Fibroblast of skin of back (primary cell): Measurements from ENCODE around the gene TCF3.
"Not testable (repeated sequence)": the region's sequence is repeated elsewhere in the genome, so short reads cannot be mapped to it uniquely, and the experiment has no call there.

Experiments
- DNase-seq: peaks from one replicate; pipeline ENCODE4 v3.0.0-alpha.2; 2013

TCF3 gene

DNA sequence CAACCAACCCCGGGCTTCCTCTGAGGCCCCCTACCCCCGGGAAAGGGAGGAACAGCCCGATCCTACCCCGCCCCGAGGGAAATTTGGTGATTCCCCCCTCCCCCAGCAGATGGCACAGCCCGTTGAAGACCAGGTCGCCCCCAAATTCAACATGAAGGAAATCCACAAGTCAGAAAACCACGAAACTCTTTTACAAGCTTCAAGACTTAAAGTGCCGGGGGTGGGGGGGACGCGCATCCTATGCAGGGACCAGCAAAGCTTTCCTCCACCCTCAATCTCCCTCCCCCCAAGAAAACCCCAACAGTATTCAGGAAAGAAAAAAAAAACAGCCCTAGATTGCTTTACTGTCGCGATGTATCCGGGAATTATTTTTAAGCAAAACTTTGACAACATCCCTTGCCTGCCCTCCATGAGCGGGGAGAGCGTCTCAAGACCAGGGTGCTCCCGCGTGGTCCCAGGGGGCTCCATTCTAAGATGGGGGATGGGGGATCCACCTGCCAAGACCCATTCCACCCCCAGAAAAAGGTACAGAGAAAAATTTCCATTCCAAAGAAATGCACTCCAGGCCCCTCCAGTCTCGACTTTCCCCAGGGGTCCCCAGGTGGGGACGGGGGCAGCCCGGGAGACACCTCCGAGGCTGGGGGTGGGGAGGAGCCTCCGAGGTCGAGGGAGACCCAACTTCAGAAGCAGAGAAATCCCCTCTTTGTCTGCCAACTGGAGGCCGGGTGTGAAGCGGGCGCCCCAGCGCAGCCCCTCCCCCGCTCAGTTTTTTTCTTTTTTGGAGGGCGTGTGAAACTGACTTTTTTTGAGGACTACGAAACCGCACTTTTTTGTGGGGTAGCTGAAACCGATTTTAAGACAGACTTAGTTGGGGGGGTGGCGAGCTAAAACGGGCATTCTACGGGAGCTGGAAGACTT, 1.5 kb downstream of the TCF3 start:
- DNase-seq = no peak

- peak; percentile 72 for DNase-seq
Measured at GRCh38 chr19:1649706-1650649, 2.4 kb downstream of the TCF3 start.

GRCh38 chr19:1648920-1649541, 3.4 kb downstream of the TCF3 start:
- DNase-seq = no peak

DNA sequence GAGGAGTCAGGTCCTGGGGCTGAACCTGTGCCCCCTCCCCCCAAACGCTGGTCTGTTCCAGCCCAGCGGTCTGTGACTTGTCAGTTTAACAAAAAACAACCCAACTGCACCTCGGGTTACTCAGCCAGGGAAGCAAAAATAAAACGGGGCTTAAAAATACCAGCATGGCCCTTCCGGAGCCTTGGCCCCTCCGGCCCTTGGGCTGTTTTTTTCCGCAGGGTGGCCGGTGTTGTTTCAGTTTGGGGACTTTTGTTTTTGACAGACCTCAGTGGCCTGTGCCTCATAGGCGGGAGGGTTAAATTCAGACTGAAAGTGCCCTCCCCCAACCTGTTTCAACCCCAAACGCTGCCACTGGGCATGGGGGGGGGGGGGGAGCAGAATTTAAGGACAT, 4.0 kb downstream of the TCF3 start:
- no peak for DNase-seq

GRCh38 chr19:1647501-1648458, 4.6 kb downstream of the TCF3 start:
- no peak for DNase-seq

DNA sequence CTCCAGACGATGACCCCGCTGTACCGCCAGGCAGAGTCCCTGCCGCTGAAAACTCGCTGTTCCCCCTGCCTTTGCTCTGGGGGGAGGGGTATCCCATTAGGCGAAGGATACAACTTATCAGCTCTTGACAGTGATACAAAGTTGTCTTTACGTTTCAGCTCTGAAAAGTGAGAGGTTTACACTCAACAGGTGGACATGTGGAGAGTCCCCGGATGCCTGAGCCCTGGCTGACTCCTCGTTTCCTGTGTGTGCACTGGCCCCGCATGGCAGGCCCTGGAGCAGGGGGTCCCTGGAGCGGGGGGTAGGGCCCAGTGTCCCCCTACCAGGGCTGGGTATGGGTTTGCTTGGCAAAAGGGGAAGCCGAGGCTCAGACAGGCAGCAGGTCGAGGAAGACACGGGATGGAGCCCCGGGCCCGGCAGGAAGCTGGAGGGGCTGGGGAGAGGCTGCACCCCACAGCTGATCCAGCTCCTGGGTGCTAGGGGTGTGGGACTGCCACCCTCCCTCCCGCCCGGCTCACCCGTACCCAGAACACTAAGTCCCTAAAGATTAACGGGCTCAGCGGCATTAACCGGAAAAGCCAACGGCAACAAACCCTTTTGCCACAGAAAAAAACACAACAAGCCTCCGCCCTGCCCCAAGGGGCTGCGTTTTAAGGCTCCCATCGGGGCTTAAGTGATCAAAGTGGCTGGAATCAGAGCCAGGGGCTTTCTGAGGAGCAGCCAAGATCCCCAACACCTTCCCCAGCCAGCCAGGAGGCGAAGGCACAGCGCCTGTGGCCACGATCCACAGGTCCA, 5.6 kb downstream of the TCF3 start:
- no peak for DNase-seq

GRCh38 chr19:1646149-1646548, 6.3 kb downstream of the TCF3 start:
- no peak for DNase-seq

- no peak for DNase-seq
Measured at GRCh38 chr19:1645299-1645698, 7.1 kb downstream of the TCF3 start.

DNA sequence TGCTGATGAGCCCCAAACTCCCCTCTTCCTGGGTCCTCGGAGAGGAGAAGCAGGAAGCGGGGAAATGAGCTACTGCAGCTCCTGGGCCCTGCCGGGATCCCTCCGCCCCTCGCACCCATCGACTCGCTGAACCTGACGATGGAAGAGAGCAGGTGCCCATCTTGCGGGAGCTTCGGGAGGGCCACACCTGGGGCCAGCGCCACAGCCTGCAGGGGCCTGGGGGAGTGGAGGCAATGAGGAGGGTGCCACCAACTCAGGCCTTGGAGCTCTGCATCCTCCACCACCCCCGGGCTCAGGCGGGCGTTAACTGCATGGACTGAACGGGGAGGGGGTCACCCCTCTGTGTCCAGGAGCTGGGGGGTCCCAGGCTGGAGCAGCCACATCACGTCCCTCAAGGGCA, 8.3 kb downstream of the TCF3 start:
- DNase-seq = no peak

- DNase-seq = not testable (repeated sequence)
Measured at GRCh38 chr19:1640893-1641448, 11.4 kb downstream of the TCF3 start.

DNA sequence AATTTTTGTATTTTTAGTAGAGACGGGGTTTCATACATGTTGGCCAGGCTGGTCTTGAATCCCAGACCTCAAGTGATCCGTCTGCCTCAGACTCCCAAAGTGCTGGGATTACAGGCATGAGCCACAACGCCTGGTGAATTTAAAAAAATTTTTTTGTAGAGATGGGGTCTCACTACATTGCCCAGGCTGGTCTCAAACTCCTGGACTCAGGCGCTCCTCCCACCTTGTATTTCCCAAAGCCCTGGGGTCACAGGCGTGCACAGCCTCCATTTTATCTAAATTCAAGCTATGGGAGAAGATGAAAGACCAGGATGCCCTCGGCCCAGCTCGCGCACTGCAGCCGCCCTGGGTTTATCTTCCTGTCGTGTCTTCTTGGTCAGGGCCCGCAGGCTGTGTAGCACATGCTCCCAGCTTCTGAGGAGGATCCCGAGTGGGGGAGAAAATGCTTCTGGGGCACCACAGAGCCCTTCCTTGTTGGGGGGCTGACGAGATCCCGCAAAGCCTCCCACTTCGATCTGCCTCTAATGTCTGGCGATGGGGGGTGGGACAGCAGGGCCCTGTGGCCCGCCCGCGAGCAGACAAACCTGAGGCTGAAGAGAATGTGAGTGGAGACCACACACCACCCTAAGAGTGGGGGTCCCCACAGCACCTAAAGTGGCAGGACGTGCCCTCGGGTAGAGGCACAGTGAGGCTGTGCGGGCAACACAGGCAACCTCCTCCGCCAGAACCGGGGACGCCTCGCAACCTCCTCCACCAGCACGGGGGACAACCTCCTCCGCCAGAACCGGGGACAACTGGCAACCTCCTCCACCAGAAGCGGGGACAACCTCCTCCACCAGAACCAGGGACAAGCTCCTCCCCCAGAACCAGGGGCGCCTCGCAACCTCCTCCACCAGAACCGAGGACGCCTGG, 15.8 kb downstream of the TCF3 start:
- no peak for DNase-seq

GRCh38 chr19:1634938-1635243, 17.5 kb downstream of the TCF3 start:
- no peak for DNase-seq

GRCh38 chr19:1634242-1634937, 18.0 kb downstream of the TCF3 start:
- DNase-seq = no peak

DNA sequence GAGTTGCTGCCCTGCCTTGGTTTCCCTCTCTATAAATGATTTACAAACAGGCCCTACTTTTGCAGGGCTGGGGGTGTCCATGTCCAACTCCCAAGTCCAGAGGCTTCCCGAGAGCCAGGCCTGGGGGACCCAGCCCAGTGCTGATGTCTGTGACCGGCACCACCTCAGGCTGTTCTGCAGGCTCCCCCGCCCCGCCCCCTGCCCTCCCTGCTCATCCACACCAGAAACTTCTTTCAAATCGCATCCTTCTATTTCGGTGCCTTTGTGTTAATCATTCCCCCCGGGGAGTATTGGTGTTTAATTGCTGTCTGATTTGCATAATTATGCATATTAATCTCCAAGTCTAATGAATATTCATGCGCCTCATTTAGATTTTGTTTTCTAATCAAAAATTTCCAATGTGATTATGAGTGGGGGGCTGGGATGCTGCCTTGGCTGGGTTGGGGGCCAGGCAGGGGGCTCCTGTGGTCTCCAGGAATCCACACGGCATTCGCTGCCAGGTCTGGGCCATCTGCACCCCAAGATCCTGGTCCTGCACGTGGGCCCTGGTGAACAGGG, 19.1 kb downstream of the TCF3 start:
- no peak for DNase-seq

DNA sequence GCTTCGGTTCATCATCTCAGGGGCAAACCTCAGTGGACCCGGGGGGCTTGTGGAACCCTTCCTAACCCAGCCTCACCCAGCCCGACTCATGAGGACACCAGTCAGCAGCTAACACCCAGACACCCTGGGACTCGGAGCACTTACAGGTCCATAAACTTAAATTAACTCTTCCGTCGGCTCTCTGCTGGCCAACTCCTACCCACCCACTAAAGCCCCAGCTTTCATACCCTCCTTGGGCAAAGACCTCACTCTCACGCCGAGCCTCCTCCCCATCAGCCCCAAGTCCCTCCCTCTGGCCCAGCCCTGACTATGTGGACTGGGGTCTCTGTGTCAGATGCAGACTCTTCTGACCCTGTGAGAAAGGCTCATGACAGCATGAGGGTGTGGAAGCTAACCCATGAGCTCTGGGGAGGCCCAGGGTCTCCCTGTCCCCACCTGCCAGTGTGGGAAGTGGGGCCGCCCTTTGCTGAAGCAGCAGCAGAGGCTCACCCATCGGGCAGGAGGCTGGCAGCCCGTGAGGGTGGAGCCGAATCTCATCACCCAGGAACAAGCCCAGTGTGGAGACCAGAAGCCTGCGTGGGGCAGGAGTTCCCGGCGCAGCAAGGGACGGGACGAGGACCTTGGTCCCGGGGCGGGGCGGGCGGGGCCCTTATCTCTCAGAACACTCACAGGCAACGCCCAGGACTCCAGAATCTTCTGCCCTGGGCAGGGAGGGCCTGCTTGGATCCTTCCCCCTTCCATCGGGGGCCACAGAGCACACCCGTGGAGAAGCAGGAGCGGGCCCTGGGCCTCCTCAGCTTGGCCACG, 19.8 kb downstream of the TCF3 start:
- no peak for DNase-seq

DNA sequence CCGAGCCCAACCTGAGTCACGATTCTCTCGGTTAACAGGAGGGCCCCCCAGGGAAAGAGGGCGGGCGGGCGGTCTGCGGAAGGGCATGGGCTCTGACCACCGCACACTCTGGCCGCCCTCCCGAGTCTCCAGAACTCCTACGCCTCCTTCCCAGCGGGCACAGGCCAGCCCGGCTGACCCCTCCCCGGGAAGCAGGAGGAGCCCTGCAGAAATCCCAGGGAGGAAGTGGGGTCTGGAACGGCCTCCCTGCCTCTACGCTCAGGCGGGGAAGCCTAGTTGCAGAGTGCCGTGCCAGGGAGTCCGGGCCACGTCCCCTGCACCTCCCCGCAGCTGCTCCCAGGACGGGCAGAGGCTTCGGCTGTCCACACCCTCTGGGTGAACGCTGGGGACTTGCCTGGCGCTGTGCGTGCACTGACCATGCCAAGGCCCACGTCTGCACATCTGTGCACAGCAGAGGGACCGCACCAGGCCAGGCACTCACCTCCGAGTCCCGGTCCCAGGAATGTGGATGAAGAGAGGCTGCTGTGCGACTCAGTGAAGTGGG, 20.8 kb downstream of the TCF3 start:
- no peak for DNase-seq

DNA sequence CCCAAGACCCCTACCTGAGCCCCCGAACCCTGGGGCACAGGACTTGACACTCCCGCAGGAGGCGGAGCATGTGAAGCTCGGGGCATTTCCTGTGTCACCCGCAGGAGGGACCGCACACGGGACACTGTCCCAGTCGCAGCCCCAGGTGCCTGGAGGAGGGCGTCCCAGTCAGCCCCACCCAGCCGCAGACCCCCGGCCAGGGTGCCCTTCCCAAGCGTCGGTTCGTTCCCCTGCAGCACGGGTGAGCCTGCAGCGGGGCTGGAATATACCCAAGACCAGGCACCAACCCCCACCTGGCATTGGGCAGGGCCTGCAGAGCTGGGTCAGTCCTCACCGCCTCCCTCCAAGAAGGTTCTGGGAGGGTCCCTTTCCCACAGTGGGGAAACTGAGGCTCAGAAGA, 21.6 kb downstream of the TCF3 start:
- DNase-seq = no peak

GRCh38 chr19:1630012-1630411, 22.4 kb downstream of the TCF3 start:
- DNase-seq = no peak
